ENCODE measurements around the gene PCYT2.
A peak's percentile ranks its signal among the peaks of the same experiment; 100 is the strongest.

PCYT2 gene

GRCh38 chr17:81867991-81868673, 43.1 kb downstream of the PCYT2 start:
- DNase-seq = no peak

DNA sequence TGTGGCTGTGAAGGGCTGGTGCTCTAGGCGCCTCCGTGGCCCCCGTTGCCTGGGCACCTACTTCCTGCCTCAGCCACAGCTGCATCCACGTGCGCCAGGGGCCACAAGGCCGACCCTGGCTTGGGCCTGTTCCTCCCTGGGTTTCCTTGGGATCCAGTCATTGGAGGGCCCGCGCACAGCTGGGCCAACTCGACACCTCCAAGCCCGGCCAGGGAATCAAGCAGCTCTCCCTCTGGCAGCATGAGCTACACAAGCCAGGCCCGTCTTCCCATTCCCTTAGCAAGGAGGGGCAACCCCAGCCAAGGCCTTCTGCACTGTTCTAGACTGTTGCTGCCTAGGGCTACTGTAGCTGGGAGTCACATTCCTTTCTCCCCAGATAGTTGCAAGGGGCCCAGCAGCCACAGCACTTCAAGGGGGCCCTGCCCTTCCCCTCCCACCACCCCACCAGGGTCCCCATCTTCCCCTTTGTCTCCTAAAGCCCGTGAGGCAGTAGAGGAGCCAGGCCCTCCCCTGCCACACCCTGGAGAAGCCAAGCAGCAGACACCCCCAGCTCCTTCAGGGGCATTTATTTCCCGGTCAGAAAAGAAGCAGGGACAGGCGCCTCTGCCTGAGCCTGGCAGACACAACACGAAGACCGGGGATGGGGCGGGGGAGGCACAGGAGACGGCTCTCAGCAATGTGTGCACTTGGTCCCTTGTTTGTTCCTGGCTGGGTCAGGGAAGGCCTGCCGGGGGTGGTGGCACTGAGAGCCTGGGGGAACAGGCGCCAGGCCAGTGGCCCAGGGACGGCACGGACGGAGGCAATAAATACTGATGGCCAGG, 43.8 kb downstream of the PCYT2 start:
- no peak for DNase-seq

DNA sequence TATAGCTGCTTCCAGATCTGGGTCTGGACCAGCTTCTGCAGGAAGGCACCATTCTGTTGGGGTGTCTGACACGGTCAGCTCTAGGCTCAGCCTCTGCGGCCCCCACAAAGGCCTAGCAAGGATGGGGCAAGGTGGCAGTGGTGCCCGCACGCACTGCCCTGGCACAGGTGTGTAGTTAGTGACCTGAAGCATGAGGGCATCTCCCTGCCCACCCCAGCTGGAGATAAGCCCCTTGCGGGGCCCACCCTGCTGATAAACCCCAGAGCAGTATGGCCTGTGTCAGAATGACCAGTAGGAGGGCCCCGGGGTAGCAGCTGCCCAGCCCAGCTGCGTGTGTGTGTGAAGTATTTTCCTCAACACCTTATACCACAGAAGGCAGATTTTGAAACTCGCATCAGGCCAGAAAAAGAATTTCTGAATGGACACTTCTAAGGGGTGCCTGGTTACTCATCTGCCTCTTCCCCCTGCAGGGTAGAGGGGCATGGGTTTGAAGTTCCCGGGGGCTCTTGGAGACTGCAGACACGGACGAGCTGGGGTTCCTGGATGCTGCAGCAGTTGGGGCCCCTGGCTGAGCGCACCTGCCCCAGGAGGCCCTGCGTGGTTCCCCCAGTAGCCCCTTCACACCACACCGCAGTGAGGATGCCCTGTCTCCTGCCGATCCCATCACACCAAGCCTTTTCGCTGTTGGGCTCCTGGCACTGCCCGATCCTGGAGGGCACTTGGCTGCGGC, 44.6 kb downstream of the PCYT2 start:
- no peak for DNase-seq

- peak; percentile 77 for DNase-seq
These were observed 45.3 kb downstream of the PCYT2 start for GRCh38 chr17:81865733-81866439.

- no peak for DNase-seq
These were observed 45.9 kb downstream of the PCYT2 start for GRCh38 chr17:81865358-81865732.

- DNase-seq = no peak
These were observed 47.1 kb downstream of the PCYT2 start for GRCh38 chr17:81863833-81864768.

DNA sequence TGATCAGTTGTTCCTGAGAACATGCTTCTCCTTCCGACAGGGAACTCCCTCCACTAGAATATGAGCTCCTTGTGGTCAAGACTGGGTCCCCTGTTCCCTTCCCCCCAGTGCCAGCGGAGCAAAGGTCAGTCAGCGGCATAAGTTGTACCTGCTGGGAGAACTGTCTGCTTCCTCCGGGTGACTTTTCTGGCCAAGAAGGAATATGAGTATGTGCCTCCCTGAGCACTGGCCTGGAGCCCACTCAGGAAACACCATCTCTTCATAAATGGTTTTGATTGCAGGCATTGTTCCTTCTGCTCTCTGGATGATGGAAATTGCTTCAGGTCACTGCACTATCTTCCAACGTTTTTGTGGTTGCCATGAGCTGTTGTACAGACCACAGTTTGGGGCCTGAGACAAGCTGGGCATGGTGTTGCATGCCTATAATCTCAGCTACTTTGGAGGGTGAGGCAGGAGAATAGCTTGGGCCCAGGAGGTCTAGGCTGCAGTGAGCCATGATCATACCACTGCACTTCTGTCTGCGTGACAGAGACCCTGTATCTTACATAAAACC, 48.0 kb downstream of the PCYT2 start:
- no peak for DNase-seq

DNA sequence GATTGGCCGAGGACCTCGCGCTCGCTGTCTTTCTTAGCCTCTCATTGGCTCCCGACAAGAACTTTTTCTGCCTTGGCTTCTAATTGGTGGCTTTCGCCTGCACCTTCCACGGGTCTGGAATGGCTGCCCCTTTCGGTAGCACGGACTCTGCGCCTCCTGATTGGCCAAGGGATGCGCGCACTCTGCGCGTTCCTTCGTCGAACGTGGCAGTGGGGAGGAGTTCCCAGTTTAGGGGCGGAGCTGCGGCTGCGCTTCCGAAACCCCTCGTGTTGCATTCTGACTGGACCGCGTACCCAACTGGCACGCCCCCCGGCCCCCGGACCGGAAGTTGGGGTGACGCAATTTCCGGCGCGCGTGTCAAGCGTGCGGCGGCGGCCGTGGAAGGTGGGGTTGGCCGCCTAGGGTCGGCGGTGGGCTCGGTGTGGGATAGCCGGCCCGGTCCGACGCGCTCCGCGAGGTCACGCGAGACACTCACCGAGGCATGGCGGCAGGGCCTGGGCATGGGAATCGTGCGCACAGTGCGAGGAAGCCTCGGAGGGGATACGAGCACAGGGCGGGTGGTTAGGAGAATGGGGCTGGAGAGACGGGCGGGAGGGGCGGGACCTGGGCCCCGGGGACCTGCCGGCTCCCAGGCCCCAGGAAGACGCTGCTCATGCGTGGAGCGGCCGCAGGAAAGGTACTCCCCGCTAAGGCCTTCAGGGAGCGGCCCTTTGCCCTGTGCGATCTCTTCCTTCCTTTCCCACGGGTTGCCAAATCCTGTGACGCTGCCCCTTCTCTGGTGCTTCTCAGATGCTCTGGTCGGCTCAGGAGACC, 50.2 kb downstream of the PCYT2 start:
- DNase-seq = peak; percentile 100

GRCh38 chr17:81859906-81860755, 51.1 kb downstream of the PCYT2 start, which contains the start of gene P4HB:
P4HB (minus strand) TSS chr17:81860535; CDS start chr17:81860471, 64 bp downstream.
- no peak for DNase-seq

GRCh38 chr17:81858967-81859905, 52.0 kb downstream of the PCYT2 start:
- DNase-seq = no peak

- DNase-seq = no peak
These were observed 52.8 kb downstream of the PCYT2 start for GRCh38 chr17:81858170-81858966.

GRCh38 chr17:81854974-81855774, 56.0 kb downstream of the PCYT2 start:
- no peak for DNase-seq

GRCh38 chr17:81852237-81852636, 59.0 kb downstream of the PCYT2 start:
- DNase-seq = no peak

DNA sequence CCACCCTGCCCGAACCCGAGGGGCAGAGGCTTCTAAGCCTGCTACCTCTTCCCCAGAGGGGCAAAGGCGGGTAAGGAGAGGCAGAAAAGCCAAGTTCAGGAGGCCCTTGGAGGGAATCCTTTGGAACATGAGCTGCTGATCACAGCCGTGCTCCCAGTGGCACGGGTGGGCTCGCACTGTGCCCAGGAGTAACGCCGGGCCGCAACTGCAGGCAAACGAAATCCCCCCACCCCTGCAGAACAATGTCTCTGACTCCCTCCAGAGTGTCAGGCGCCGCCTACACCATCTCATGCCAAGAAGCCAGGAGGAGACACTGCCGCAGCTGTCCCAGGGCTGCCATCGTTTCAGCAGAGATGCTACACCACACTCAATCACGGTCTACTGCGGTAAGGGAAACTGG, 59.8 kb downstream of the PCYT2 start:
- no peak for DNase-seq

Measured in NCI-H2107 (cell line).